DND-41 (cell line): ENCODE measurements around the gene RNF150.

Experiments
- ATAC-seq: fragments of 200-7000 bp; cut with Tn5 transposase; 3 replicates; pipeline ENCODE4 v1.9.1; 2021; ENCODE audit warnings: low read depth; ENCODE audit not compliant: insufficient read depth
- DNase-seq: peaks from one replicate; pipeline ENCODE4 v3.0.0-alpha.2; 2020
- H2AFZ ChIP-seq: 2 replicates; pipeline ENCODE4 v1.6.0; 2012; ENCODE audit warnings: low read depth, low read length
- H3K27ac ChIP-seq: 2 replicates; pipeline ENCODE4 v1.5.1; 2012; ENCODE audit warnings: low read length, inconsistent platforms
- H3K27me3 ChIP-seq: fragments of 200-600 bp; sonication (generic); 2 replicates; pipeline ENCODE4 v1.6.0; 2012; ENCODE audit warnings: low read length, mild to moderate bottlenecking, inconsistent platforms; ENCODE audit not compliant: insufficient read depth, poor library complexity
- H3K36me3 ChIP-seq: 2 replicates; pipeline ENCODE4 v1.5.1; 2012; ENCODE audit warnings: low read length, inconsistent platforms; ENCODE audit not compliant: insufficient read depth
- H3K4me1 ChIP-seq: 2 replicates; pipeline ENCODE4 v1.5.1; 2012; ENCODE audit warnings: mild to moderate bottlenecking, low read length; ENCODE audit not compliant: insufficient read depth
- H3K4me2 ChIP-seq: 2 replicates; pipeline ENCODE4 v1.6.0; 2012; ENCODE audit warnings: mild to moderate bottlenecking, moderate library complexity, low read length, inconsistent platforms; ENCODE audit not compliant: insufficient read depth
- H3K4me3 ChIP-seq, 2 experiments: fragments of 200-600 bp in 1 of 2; shearing (Covaris generic) in 1 of 2; 2 replicates each; pipeline ENCODE4 v1.5.1; 2012 to 2016; ENCODE audit warnings: inconsistent platforms in 2 of 2, low read length in 2 of 2, mild to moderate bottlenecking in 2 of 2, low read depth in 1 of 2, moderate library complexity in 1 of 2
- H3K79me2 ChIP-seq: 2 replicates; pipeline ENCODE4 v1.6.0; 2012; ENCODE audit warnings: low read length, inconsistent platforms; ENCODE audit not compliant: insufficient read depth
- H3K9ac ChIP-seq: 2 replicates; pipeline ENCODE4 v1.6.0; 2012; ENCODE audit warnings: low read depth, mild to moderate bottlenecking, inconsistent platforms, low read length, moderate library complexity
- H3K9me3 ChIP-seq: 2 replicates; pipeline ENCODE4 v1.5.1; 2012; ENCODE audit warnings: low read length, moderate library complexity, mild to moderate bottlenecking, inconsistent platforms; ENCODE audit not compliant: insufficient read depth, severe bottlenecking
- H4K20me1 ChIP-seq: 2 replicates; pipeline ENCODE4 v1.6.0; 2012; ENCODE audit warnings: low read length; ENCODE audit not compliant: insufficient read depth
- CTCF ChIP-seq: IDR thresholded peaks from 2 replicates; pipeline ENCODE4 v1.5.1; 2012; ENCODE audit warnings: borderline replicate concordance, low read length, moderate library complexity, mild to moderate bottlenecking; ENCODE audit not compliant: poor library complexity, severe bottlenecking; ENCODE audit errors: extremely low read depth
- EZH2 ChIP-seq: IDR thresholded peaks from 3 replicates; pipeline ENCODE4 v1.6.1; 2012; ENCODE audit warnings: borderline replicate concordance, low read depth, mild to moderate bottlenecking, moderate library complexity, low read length, inconsistent platforms; ENCODE audit not compliant: severe bottlenecking

The RNF150 gene

DNA sequence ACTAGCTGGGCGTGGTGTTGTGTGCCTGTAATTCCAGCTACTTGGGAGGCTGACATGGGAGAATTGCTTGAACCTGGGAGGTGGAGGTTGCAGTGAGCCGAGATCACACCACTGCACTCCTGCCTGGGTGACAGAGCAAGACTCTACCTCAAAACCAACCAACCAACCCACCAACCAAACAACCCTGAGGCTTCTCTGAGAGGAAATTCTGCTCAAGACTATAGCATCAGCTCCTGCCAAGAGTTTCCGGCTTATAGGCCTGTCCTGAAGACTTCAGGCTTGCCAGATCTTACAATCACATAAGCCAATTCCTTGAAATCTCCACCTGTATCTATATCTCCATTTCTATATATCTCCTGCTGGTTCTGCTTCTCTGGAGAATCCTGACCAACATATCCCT, 203.3 kb downstream of the RNF150 start:
- H3K36me3 ChIP-seq: no peaks in the 10 kb centered on the region
- no peaks in the 10 kb centered on the region for H3K9me3 ChIP-seq
- no peak for TF ChIP-seq CTCF
- TF ChIP-seq EZH2: no peak
- H3K27me3 ChIP-seq: no peaks in the 10 kb centered on the region
- DNase-seq: no peak
- no peak overlapping the region for H3K9ac ChIP-seq
- H4K20me1 ChIP-seq: no peaks in the 10 kb centered on the region
- no peaks in the 10 kb centered on the region for H3K79me2 ChIP-seq
- H3K4me2 ChIP-seq: no peak overlapping the region
- no peak for ATAC-seq
- H3K4me1 ChIP-seq: no peaks in the 10 kb centered on the region
- H3K4me3 ChIP-seq: no peak overlapping the region
- H3K27ac ChIP-seq: no peak overlapping the region
- no peak overlapping the region for H2AFZ ChIP-seq

DNA sequence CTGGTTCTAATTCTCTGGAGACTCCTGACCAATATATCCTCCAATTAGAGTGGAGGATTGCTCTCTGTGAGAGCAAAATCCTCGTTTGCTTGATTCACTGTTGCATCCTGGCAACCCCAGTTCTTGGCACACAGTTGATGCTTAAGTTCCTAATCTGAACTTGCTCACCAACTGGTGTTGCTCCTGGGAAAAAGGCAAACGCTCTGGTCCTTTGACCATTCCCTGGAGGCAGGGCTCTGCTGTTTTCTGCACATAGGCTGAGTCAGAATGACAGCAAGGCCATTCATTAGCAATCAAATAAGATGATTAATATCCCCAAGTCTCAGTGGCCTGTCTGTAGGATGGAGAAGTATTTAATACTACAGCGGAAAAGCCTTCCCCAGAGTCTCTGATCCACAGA, 204.4 kb downstream of the RNF150 start:
- no peak for DNase-seq
- H3K79me2 ChIP-seq: no peaks in the 10 kb centered on the region
- no peak overlapping the region for H3K4me3 ChIP-seq
- no peak for TF ChIP-seq CTCF
- TF ChIP-seq EZH2: no peak
- no peaks in the 10 kb centered on the region for H4K20me1 ChIP-seq
- no peak overlapping the region for H3K27ac ChIP-seq
- H3K4me2 ChIP-seq: no peak overlapping the region
- H3K36me3 ChIP-seq: no peaks in the 10 kb centered on the region
- no peak overlapping the region for H3K9ac ChIP-seq
- no peaks in the 10 kb centered on the region for H3K27me3 ChIP-seq
- no peak for ATAC-seq
- no peak overlapping the region for H2AFZ ChIP-seq
- H3K4me1 ChIP-seq: no peaks in the 10 kb centered on the region
- H3K9me3 ChIP-seq: no peaks in the 10 kb centered on the region

DNA sequence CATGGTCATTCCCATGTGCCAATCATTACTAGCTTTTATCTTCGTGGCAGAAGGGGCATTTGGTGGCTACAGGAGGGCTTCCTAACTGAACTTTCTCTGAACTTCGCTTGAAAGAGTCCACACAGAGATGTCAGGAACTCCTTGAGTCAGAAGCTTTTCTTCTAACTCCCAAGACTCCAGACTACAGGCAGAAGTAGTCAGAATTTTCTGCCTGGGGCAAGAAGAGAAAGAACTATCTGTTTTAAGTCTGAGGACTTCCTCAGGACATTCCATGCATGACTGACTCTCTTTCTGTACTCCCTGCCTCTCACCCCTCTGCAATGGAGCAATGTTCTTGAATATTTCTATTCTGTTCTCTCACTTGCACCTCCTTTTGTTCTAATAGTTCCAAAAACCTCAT, 206.6 kb downstream of the RNF150 start:
- Histone ChIP-seq H3K9ac (no peak overlapping the region), H4K20me1 (no peaks in the 10 kb centered on the region), H3K4me2 (no peak overlapping the region), H3K4me3 (no peak overlapping the region), H2AFZ (no peak overlapping the region), H3K9me3 (no peaks in the 10 kb centered on the region), H3K36me3 (no peaks in the 10 kb centered on the region), H3K4me1 (no peaks in the 10 kb centered on the region), H3K27ac (no peak overlapping the region), H3K79me2 (no peaks in the 10 kb centered on the region), H3K27me3 (no peaks in the 10 kb centered on the region)
- DNase-seq (no peak), ATAC-seq (no peak)
- TF ChIP-seq CTCF (no peak), EZH2 (no peak)

- Histone ChIP-seq H3K4me1 (no peaks in the 10 kb centered on the region), H3K4me3 (no peak overlapping the region), H3K4me2 (no peak overlapping the region), H3K79me2 (no peaks in the 10 kb centered on the region), H3K27ac (no peak overlapping the region), H2AFZ (no peak overlapping the region), H3K36me3 (no peaks in the 10 kb centered on the region), H3K9me3 (no peaks in the 10 kb centered on the region), H4K20me1 (no peaks in the 10 kb centered on the region), H3K9ac (no peak overlapping the region), H3K27me3 (no peaks in the 10 kb centered on the region)
- TF ChIP-seq EZH2: no peak
- TF ChIP-seq CTCF: no peak
- ATAC-seq (no peak), DNase-seq (no peak)
Observed at GRCh38 chr4:140925417-140925816, 207.9 kb downstream of the RNF150 start.
